ENCODE measurements around the gene FBXO41.

- no peak for TF ChIP-seq POLR2AphosphoS5 (IDR thresholded peaks at IDR 0.05)
- no peak for TF ChIP-seq CTCF (IDR thresholded peaks at IDR 0.05)
- TF ChIP-seq POLR2A (IDR thresholded peaks at IDR 0.05): no peak
- TF ChIP-seq EP300 (IDR thresholded peaks at IDR 0.05): no peak
These were observed 10.0 kb upstream of the FBXO41 start for GRCh38 chr2:73294239-73294638.
